Measurements from ENCODE around the gene PHOSPHO1. TPM values are rescaled to one million over a fixed set of nuclear protein-coding genes. Genes with fewer than 3 reads are reported as not detected.

The PHOSPHO1 gene
- total and polyA plus RNA-seq, 2 donors (not counting 1 experiment from before 2014, with no cell fraction given), result 0.14 to 0.17 TPM

DNA sequence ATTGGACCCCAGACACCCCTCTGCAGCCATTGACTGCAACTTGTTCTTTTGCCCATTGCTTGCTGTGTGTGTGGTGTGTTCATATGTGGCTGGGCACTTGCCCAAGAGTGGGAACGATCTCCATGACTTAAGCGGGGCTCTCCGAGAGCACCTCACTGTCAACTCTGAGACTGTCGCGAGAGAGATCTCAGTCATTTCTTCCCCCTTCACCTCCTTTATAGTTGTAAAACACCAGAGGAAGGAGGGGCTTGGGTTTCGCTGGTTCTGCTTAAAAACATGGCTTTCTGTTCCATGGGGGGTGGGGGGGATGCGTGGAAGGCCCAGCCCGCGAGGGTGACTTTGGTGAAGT is 7.4 kb downstream of the PHOSPHO1 start:
- peaks cover 41% of the 10 kb centered on the region for H3K27me3 ChIP-seq (ENCODE audit: control insufficient read depth, insufficient read depth, low read length)

DNA sequence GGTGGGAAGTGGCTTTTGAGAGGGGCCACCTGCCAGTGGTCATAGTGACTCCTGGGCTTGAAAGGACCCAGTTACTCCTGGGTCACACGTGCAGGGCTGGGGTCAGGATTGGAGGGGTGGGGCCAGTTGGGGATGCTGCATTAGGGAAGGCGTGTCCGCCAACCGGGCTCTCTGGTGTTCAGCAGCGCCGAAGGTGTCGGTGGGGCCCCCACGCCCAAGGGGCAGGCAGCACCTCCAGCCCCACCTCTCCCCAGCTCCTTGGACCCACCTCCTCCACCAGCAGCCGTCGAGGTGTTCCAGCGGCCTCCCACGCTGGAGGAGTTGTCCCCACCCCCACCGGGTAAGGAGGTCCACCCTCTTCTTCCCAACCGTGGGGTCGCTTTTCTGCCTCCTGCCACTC is 10.6 kb downstream of the PHOSPHO1 start:
- H3K4me2 ChIP-seq (ENCODE audit: extremely low read depth, insufficient read depth, low read length), result no peak overlapping the region
- TF ChIP-seq, protein P1, sequence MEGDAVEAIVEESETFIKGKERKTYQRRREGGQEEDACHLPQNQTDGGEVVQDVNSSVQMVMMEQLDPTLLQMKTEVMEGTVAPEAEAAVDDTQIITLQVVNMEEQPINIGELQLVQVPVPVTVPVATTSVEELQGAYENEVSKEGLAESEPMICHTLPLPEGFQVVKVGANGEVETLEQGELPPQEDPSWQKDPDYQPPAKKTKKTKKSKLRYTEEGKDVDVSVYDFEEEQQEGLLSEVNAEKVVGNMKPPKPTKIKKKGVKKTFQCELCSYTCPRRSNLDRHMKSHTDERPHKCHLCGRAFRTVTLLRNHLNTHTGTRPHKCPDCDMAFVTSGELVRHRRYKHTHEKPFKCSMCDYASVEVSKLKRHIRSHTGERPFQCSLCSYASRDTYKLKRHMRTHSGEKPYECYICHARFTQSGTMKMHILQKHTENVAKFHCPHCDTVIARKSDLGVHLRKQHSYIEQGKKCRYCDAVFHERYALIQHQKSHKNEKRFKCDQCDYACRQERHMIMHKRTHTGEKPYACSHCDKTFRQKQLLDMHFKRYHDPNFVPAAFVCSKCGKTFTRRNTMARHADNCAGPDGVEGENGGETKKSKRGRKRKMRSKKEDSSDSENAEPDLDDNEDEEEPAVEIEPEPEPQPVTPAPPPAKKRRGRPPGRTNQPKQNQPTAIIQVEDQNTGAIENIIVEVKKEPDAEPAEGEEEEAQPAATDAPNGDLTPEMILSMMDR (conservative IDR thresholded peaks at IDR 0.05 in 1 of 2, IDR thresholded peaks at IDR 0.05 in 1 of 2; ENCODE audit: low read depth in 1 of 2, low read length in 2 of 2), result no peak
- TF ChIP-seq EZH2 (IDR thresholded peaks at IDR 0.05; ENCODE audit: low read length, missing control alignments), result no peak
- H2AFZ ChIP-seq (ENCODE audit: low read length), result no peak overlapping the region
- H3K79me2 ChIP-seq (ENCODE audit: control insufficient read depth, insufficient read depth, low read length), result no peaks in the 10 kb centered on the region
- DNase-seq (ENCODE audit: low read depth in 2 of 2), result no peak
- H3K36me3 ChIP-seq (ENCODE audit: control insufficient read depth, insufficient read depth, low read length), result no peaks in the 10 kb centered on the region
- H3K9me3 ChIP-seq (ENCODE audit: control insufficient read depth, insufficient read depth, low read depth, low read length), result no peaks in the 10 kb centered on the region
- H3K4me1 ChIP-seq (ENCODE audit: control insufficient read depth, extremely low read depth, insufficient read depth, low read length), result no peaks in the 10 kb centered on the region
- H3K27ac ChIP-seq (ENCODE audit: insufficient read depth, low read length), result no peak overlapping the region
- no peak overlapping the region for H3K9ac ChIP-seq (ENCODE audit: insufficient read depth, low read length)
- H3K4me3 ChIP-seq (replicated peaks in 1 of 4; ENCODE audit: control extremely low read depth in 1 of 4, insufficient read depth in 1 of 4, low read depth in 3 of 4, low read length in 4 of 4), result no peak overlapping the region
- H3K27me3 ChIP-seq (ENCODE audit: control insufficient read depth, insufficient read depth, low read length), result peaks cover 19% of the 10 kb centered on the region
- H4K20me1 ChIP-seq (ENCODE audit: control insufficient read depth, extremely low read depth, insufficient read depth, low read length), result no peaks in the 10 kb centered on the region

More for the DNA sequence above, 7.4 kb downstream of the PHOSPHO1 start:
- no peaks in the 10 kb centered on the region for H3K9me3 ChIP-seq (ENCODE audit: control insufficient read depth, insufficient read depth, low read depth, low read length)
- H3K27ac ChIP-seq (ENCODE audit: insufficient read depth, low read length), result no peak overlapping the region
- no peaks in the 10 kb centered on the region for H3K4me1 ChIP-seq (ENCODE audit: control insufficient read depth, extremely low read depth, insufficient read depth, low read length)
- H3K9ac ChIP-seq (ENCODE audit: insufficient read depth, low read length), result no peak overlapping the region
- DNase-seq (ENCODE audit: low read depth in 2 of 2), result no peak
- H3K36me3 ChIP-seq (ENCODE audit: control insufficient read depth, insufficient read depth, low read length), result no peaks in the 10 kb centered on the region
- H4K20me1 ChIP-seq (ENCODE audit: control insufficient read depth, extremely low read depth, insufficient read depth, low read length), result no peaks in the 10 kb centered on the region
- H3K79me2 ChIP-seq (ENCODE audit: control insufficient read depth, insufficient read depth, low read length), result no peaks in the 10 kb centered on the region
- H3K4me3 ChIP-seq (replicated peaks in 1 of 4; ENCODE audit: control extremely low read depth in 1 of 4, insufficient read depth in 1 of 4, low read depth in 3 of 4, low read length in 4 of 4), result no peak overlapping the region
- TF ChIP-seq, protein P1 (conservative IDR thresholded peaks at IDR 0.05 in 1 of 2, IDR thresholded peaks at IDR 0.05 in 1 of 2; ENCODE audit: low read depth in 1 of 2, low read length in 2 of 2), result no peak
- no peak for TF ChIP-seq EZH2 (IDR thresholded peaks at IDR 0.05; ENCODE audit: low read length, missing control alignments)
- no peak overlapping the region for H2AFZ ChIP-seq (ENCODE audit: low read length)
- no peak overlapping the region for H3K4me2 ChIP-seq (ENCODE audit: extremely low read depth, insufficient read depth, low read length)

DNA sequence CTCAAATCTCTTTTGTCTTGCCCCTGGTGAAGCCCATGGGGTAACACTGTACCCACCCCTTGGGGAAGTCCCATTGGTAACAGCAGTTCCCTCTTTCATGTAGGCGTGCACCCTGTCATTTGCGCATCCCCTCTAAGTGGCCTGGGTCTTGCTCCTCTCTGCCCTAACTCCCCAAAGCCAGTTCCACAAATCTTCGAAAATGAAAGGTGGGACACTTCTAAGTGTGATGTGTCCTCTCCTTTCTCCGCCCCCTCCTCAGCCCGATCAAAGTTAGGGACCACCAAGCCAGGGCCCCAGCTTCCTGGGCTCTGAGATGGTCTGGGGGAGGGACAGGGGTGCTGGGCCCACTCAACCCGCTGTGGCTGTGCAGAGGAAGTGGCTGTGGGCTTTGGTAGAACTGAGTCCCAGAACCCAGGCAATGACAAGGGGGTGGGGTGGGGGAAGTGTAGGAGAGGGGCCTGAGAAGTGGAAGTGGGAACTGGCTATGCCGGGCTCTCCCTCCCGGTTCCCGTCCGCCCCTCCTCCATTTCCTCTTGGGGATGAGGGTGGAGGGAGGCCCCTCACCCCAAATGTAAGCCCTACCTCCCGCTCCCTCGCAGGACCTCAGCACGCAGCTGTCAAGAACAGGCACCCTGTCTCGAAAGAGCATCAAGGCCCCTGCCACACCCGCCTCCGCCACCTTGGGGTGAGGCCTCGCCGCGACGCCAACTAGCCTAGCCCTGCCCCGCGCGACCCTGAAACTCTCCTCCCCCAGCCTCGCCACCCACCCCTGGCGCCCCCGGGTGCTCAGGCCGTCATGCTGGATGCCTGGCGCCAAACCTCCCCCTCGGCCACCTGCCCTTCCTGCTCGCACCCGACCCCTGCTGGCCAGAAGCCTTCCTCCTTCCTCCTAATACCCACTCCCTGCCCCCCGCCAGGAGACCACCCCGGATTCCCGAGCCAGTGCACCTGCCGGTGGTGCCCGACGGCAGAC is 11.4 kb downstream of the PHOSPHO1 start:
- H3K27ac ChIP-seq (ENCODE audit: insufficient read depth, low read length), result no peak overlapping the region
- H3K4me2 ChIP-seq (ENCODE audit: extremely low read depth, insufficient read depth, low read length), result no peak overlapping the region
- no peaks in the 10 kb centered on the region for H3K79me2 ChIP-seq (ENCODE audit: control insufficient read depth, insufficient read depth, low read length)
- no peak for DNase-seq (ENCODE audit: low read depth in 2 of 2)
- peaks cover 12% of the 10 kb centered on the region for H3K27me3 ChIP-seq (ENCODE audit: control insufficient read depth, insufficient read depth, low read length)
- no peak for TF ChIP-seq EZH2 (IDR thresholded peaks at IDR 0.05; ENCODE audit: low read length, missing control alignments)
- TF ChIP-seq, protein P1 (conservative IDR thresholded peaks at IDR 0.05 in 1 of 2, IDR thresholded peaks at IDR 0.05 in 1 of 2; ENCODE audit: low read depth in 1 of 2, low read length in 2 of 2), result no peak
- no peak overlapping the region for H3K4me3 ChIP-seq (replicated peaks in 1 of 4; ENCODE audit: control extremely low read depth in 1 of 4, insufficient read depth in 1 of 4, low read depth in 3 of 4, low read length in 4 of 4)
- H3K9ac ChIP-seq (ENCODE audit: insufficient read depth, low read length), result no peak overlapping the region
- no peaks in the 10 kb centered on the region for H3K9me3 ChIP-seq (ENCODE audit: control insufficient read depth, insufficient read depth, low read depth, low read length)
- H4K20me1 ChIP-seq (ENCODE audit: control insufficient read depth, extremely low read depth, insufficient read depth, low read length), result no peaks in the 10 kb centered on the region
- H3K4me1 ChIP-seq (ENCODE audit: control insufficient read depth, extremely low read depth, insufficient read depth, low read length), result no peaks in the 10 kb centered on the region
- no peak overlapping the region for H2AFZ ChIP-seq (ENCODE audit: low read length)
- no peaks in the 10 kb centered on the region for H3K36me3 ChIP-seq (ENCODE audit: control insufficient read depth, insufficient read depth, low read length)

Data from fibroblast of lung (primary cell).